Fibroblast of the conjunctiva (primary cell): ENCODE data around the gene PI16.
A peak's percentile ranks its signal among the peaks of the same experiment; 100 is the strongest.

Source experiments
- DNase-seq: peaks from one replicate; pipeline ENCODE4 v3.0.0-alpha.2; 2010; ENCODE audit warnings: low read depth

The PI16 gene

GRCh38 chr6:36958775-36959554 is 4.4 kb downstream of the PI16 start:
- DNase-seq: no peak

DNA sequence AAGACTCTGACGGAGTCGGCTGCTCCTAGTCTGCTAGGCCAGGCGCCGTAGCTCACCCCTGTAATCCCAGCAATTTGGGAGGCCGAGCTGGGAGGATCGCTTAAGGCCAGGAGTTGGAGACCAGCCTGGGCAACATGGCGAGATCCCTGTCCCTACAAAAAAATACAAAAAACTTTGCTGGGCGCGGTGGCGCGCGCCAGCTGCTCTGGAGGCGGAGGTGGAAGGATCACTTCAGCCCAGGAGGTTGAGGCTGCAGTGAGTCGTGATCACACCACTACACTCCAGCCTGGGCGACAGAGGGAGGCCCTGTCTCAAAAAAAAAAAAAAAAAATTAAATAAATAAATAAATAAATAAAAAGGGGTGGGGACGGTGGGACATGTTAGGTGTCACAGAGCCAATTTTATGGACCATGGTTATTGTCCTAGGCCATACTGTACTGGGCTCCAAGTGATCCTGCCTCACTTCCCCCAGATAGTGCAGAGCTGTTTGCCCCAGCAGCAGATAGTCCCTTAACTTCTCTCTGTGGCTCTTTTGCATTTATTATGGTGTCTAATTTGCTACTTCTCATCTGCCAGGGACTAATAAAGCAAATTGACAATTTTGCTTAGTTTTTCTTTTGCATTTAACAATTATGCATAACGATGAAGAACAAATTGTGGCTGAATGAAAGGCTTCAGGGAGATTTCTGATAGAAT is 5.2 kb downstream of the PI16 start:
- no peak for DNase-seq

DNA sequence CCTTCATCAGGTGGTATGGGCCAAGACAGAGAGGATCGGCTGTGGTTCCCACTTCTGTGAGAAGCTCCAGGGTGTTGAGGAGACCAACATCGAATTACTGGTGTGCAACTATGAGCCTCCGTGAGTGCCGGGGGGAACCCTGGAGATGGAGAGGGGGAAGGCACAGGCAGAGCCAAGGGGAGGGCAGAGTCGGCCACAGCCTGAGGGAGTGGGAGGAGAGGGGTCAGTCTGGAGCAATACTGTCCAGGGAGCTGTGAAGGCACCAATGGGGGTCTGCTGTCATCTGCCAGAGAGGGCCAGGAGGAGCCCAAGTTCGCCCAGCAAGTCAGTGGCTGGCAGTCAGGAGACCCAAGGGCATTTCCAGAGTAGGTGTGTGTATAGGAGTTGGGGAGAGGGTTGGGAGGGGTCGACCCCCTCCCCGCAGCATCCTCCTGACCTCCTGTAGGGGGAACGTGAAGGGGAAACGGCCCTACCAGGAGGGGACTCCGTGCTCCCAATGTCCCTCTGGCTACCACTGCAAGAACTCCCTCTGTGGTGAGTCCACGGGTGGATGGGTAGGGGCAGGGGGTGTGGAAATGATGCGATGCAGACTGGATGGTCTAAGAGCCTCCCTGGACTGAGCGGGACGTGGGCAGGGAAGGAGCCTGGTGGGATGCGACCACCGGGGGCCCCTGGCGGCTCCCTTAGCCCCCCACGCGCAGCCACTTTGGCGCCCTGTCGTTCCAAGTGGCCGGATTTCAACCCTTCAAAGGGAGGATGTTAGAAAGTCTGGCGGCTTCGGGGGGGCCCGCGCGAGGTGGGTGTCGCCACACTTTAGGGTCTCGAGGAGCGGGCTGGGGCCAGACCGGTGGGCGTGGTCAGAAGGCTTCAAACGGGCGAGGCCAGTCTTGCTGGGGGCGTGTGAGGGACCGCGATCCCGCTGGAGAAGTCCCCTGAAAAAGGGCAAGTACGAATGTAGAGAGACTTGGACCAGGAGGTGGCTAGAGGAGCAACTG is 7.2 kb downstream of the PI16 start:
- DNase-seq: no peak

GRCh38 chr6:36962874-36963273 is 8.3 kb downstream of the PI16 start:
- no peak for DNase-seq

GRCh38 chr6:36963451-36964290 is 9.1 kb downstream of the PI16 start:
- no peak for DNase-seq

- DNase-seq: no peak
These were observed 9.8 kb downstream of the PI16 start for GRCh38 chr6:36964349-36964748.

DNA sequence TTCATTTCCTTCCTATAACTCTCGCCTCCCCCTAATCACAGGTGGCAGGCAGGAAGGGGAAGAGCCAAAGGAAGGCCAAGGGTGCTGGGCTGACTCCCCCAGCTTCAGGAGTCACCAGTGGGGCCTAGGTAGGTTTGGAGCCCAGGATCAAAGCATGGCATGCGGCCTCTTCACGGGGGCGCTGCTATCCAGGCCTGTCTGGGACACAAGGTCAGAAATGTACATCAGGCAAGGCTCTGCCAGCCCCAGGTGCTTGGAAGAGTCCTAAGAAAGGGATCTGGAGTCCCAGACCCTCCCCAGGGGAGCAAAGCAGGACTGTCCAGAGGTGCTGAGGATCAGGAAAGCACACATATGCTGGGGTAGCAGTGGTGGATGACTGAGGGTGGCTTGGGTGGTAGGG is 10.4 kb downstream of the PI16 start:
- DNase-seq: no peak

DNA sequence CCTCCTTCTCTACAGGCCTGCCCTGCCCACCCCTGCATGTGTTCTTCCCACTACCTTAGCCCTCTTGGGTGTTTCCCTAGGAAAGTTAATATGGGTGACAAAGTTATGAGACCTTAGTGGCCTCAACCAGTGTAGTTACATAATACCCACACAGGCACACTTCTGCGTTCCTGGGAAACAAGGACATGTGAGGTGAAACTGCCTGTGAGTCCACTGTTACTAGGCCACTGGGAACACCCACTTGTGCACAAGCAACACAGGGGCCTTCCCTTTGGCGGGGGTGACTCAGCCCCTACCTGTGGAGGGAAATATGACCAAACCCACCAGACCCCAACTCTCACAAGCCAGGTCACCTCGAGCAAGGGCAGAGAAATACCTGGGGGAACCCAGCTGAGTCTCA is 12.8 kb downstream of the PI16 start:
- no peak for DNase-seq

- no peak for DNase-seq
These were observed 13.2 kb downstream of the PI16 start for GRCh38 chr6:36967757-36968156.

DNA sequence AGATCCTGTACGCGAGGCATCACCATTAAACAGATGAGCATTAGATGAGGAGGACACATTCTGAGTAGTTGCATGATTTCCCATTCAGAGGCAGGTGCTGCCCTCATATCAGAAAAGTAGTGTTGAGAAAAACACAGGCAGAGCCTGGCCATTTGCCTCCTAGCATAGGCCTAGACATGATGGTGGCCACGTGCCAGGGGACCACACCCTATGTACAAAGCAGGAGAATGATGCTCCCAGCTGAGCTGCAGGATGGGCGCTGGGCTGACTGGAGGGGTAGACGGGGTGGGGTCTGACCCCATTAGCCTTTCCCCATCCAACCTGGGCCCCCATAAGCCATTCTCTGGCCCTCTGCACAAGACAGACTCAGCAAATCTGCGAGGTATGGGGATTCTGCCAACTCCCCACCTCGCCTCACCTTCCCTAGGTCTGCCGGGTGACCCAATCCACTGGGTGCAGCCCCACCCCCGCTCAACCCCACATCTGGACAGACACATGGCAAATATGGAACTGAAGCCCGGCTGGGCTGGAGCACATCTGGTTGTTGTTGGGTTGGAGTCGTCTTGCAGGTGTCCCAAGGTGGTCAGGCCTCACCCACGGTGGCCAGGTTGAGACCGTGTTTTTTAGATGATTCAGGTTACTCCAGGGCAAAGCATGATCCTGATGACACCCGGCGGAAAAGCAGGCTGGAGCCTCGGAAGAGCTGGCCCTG is 13.9 kb downstream of the PI16 start:
- DNase-seq: peak; percentile 26

GRCh38 chr6:36969240-36969691 is 14.7 kb downstream of the PI16 start:
- DNase-seq: no peak

- DNase-seq: no peak
These were observed 15.7 kb downstream of the PI16 start for GRCh38 chr6:36969988-36970891.

GRCh38 chr6:36970892-36971842 is 16.6 kb downstream of the PI16 start:
- DNase-seq: no peak

DNA sequence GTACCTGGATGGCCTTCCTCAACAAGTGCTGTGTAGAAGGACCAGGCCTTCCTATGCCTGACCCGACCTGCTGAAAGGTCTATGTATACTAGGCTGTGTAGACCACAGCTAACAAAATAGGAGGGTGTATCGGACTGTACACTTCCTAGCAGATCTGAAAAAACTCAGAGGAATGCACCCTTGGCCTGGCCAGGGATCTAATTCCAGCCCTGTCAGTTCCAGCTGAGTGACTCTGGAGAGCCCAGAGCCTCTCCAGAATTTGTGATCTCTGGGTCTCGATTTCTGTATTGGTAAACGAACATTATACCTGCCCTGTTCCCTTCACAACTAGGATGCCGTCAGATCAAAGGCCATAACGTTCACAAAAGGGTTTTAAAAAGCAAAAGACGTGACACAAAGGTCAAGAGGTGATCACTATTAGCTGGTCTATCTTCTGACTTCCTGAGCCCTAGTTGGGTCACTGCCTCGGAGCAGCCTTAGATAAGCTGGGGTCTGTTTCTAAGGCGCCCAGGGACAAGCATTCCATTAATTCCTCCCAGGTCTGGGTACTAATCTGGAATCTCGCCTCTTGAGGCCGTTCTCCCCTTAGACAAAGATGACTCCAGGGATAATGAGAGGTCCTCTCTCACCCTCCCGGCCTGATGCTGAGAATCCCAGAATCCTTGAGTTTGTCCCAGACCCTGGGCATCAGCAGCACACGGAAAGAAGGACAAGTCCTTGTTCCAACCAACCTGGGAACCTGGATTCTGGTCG is 17.6 kb downstream of the PI16 start:
- DNase-seq: no peak

DNA sequence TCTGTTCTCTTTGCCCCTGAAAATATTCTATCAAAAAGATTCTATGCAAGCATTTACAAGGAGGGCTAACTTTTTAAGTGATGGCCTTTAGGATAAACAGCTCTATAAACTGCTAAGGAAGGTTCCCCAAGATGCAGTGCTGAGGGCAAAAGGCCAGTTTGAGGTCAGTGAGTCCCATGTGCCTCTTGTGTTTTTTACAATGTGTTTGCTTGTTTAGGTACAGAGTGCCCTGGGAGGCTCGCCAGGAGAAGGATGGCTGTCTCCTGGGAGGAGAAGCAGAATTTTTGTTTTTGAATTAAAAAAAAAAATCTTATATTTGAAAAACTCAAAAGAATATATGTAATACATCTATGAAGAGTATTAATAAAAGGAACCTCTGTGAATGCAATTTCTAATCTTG is 18.7 kb downstream of the PI16 start:
- DNase-seq: no peak

DNA sequence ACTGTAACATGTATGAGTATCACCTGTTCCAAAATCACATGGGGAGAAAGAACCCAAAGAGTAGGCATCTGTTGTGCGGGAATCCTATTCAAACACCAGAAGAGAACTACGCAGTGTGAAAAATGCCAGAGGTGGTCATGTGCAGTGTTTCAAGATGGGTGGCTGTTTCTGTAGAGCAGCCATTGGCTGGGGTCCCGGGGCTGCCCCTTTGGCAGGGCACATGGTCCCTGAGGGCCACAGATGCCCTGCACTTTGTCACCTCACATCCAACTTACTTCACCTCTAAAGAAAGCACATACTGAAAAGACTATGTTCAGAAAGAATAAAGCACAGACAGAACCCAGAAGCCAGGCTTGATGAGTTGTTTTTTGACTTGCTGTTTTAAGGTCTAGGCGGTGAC is 19.1 kb downstream of the PI16 start:
- no peak for DNase-seq

DNA sequence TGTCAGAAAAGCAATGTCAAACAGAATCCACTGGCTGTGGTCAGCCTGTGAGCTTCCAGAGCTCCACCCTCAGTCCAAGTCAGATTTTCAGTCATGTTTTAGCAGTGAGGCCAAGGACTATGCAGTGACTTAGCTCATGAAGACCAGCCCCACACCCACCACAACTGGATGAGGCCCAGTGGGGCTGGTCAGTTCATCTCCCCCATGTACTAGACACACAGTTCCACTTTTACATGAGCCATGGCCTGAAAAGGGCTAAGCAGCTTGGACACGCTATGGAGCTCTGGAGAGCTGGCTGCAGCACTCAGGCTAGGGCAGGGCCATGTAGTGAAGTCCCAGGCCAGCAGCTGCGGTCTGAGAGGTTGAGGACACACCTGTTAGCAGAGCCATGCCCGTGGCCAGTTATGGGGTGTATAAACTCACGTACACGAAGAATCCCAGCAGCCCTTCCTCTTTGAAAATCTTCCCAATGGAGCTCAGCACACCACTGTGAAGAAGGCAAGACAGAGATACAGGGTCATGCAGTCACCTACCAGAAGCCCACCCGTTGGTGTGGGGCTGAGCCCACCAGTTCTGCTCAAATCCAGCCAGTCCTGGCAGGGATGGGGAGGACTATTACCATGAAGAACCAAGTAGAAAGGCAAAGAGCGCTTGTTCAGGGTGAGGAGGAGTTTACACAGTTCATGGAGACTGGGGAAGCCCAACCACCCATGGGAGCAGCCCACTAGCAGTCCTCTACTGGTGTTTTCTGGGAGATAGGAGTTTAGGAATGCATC is 20.9 kb downstream of the PI16 start:
- no peak for DNase-seq
